Measurements from ENCODE around the gene ZNF526. TPM values are rescaled to one million over a fixed set of nuclear protein-coding genes. Genes with fewer than 3 reads are reported as not detected.

Gene ZNF526
- total and polyA plus RNA-seq, 2 donors (not counting 1 experiment from before 2014, with no cell fraction given) = 4.9 to 21.3 TPM

DNA sequence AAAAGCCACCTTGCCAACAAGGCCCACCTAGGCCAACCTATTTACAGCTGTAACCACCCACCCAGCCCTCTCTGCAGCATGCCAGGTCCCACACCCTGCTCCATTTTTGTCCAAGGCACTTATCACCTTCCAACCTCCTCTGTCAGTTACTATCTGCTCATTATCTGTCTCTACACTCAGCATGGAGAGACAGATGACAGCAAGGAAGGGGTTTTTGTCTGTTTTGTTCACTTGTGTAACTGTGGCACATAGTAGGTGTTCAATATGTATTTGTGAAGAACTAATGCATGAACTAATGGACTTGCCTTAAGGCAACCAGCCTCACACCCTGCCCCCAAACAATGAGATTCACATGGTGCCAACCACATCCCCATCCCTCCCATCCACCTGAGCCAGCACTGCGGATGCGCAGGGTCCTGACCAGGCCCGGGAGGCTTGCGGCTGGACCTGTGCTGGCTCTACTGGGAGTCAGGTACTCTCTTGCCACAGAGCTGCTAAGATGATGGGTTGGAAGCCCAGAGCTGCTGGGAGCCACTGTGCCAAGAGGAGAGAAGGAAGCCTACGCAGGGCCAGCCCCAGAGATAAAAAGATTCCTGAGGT, 19.9 kb upstream of the ZNF526 start:
- peaks cover 46% of the 10 kb centered on the region for H3K79me2 ChIP-seq (ENCODE audit: control insufficient read depth, insufficient read depth, low read length)
- 73% methylated on average over 3 of the region's 5 CpGs for WGBS (ENCODE audit: insufficient coverage)
- H3K4me2 ChIP-seq (replicated peaks; ENCODE audit: low read depth, low read length, poor library complexity, severe bottlenecking) = peak overlapping the region; percentile 87
- H3K27ac Mint-ChIP-seq = peak overlapping the region; percentile 92
- H3K9me3 Mint-ChIP-seq (ENCODE audit: insufficient read depth) = no peaks in the 10 kb centered on the region
- H3K36me3 ChIP-seq (replicated peaks in 1 of 2; ENCODE audit: control extremely low read depth in 1 of 2, control insufficient read depth in 1 of 2, extremely low read depth in 1 of 2, insufficient read depth in 2 of 2, low read length in 1 of 2) = peaks cover 0 to 54% of the 10 kb centered on the region in 2 experiments
- peak overlapping the region in 4 of 5 experiments; percentile 27 to 54 (median 48) for H3K4me3 ChIP-seq (ENCODE audit: control extremely low read depth in 1 of 5, extremely low read depth in 1 of 5, insufficient read depth in 1 of 5, low read depth in 2 of 5, low read length in 4 of 5)
- peaks cover 88% of the 10 kb centered on the region for H3K4me1 Mint-ChIP-seq
- intact Hi-C loops (cut with micrococcal nuclease) = loop anchor here (5.0 kb wide), 1 partner anchor 82 kb away; no protein-coding TSS in a partner anchor
- peak overlapping the region; percentile 91 to 94 for H3K27ac ChIP-seq (ENCODE audit: low read length in 2 of 2)
- DNase-seq (peak; percentile 32), ATAC-seq (ENCODE audit: low read depth) (no peak)
- no peaks in the 10 kb centered on the region for H3K27me3 ChIP-seq (replicated peaks in 1 of 4; ENCODE audit: control extremely low read depth in 1 of 4, control insufficient read depth in 3 of 4, insufficient read depth in 4 of 4, low read length in 3 of 4)
- H3K4me3 Mint-ChIP-seq = peak overlapping the region; percentile 77
- H4K20me1 ChIP-seq (ENCODE audit: control insufficient read depth, insufficient read depth, low read length, poor library complexity, severe bottlenecking) = peaks cover 38% of the 10 kb centered on the region
- ChIA-PET CTCF (interaction anchor here (0.7 to 4.2 kb wide), 9 partner anchors 15 to 79 kb away, joined by 3 to 25 read pairs (median 5); partner anchors contain the start of genes DEDD2, GSK3A and POU2F2), POLR2A (interaction anchor here (1.0 to 1.4 kb wide), 5 partner anchors 17 to 124 kb away, joined by 3 to 6 read pairs (median 4); partner anchors contain the start of genes DEDD2, POU2F2 and ZNF574)
- peaks cover 0 to 7% (median 0%) of the 10 kb centered on the region in 3 donors for H3K9me3 ChIP-seq (ENCODE audit: control extremely low read depth in 1 of 3, control insufficient read depth in 2 of 3, insufficient read depth in 1 of 3, low read length in 2 of 3)
- H3K9ac ChIP-seq (ENCODE audit: low read length) = peak overlapping the region; percentile 57
- TF ChIP-seq EZH2 (IDR thresholded peaks at IDR 0.05; ENCODE audit: borderline replicate concordance, insufficient read depth, low read depth, low read length, poor library complexity, severe bottlenecking) = no peak
- TF ChIP-seq, protein P1, sequence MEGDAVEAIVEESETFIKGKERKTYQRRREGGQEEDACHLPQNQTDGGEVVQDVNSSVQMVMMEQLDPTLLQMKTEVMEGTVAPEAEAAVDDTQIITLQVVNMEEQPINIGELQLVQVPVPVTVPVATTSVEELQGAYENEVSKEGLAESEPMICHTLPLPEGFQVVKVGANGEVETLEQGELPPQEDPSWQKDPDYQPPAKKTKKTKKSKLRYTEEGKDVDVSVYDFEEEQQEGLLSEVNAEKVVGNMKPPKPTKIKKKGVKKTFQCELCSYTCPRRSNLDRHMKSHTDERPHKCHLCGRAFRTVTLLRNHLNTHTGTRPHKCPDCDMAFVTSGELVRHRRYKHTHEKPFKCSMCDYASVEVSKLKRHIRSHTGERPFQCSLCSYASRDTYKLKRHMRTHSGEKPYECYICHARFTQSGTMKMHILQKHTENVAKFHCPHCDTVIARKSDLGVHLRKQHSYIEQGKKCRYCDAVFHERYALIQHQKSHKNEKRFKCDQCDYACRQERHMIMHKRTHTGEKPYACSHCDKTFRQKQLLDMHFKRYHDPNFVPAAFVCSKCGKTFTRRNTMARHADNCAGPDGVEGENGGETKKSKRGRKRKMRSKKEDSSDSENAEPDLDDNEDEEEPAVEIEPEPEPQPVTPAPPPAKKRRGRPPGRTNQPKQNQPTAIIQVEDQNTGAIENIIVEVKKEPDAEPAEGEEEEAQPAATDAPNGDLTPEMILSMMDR (IDR thresholded peaks at IDR 0.05) = no peak
- no peaks in the 10 kb centered on the region for H3K27me3 Mint-ChIP-seq
- H3K4me1 ChIP-seq (ENCODE audit: control insufficient read depth in 2 of 2, insufficient read depth in 2 of 2, low read length in 2 of 2) = peaks cover 70 to 84% of the 10 kb centered on the region in 2 donors
- no peak overlapping the region for H2AFZ ChIP-seq (ENCODE audit: insufficient read depth, low read depth, low read length, poor library complexity, severe bottlenecking)

Measured in B cell (primary cell).